Ectodermal cell (in vitro differentiated cells): ENCODE results near the gene RBL2.
"Not testable (repeated sequence)": the region's sequence is repeated elsewhere in the genome, so short reads cannot be mapped to it uniquely, and the experiment has no call there.

ENCODE experiments used
- H3K27ac ChIP-seq: 2 replicates; pipeline ENCODE4 v1.7.0; 2013; ENCODE audit warnings: mild to moderate bottlenecking, low read depth, low read length; ENCODE audit not compliant: insufficient read depth, poor library complexity, severe bottlenecking
- H3K27me3 ChIP-seq: 2 replicates; pipeline ENCODE4 v1.7.0; 2013; ENCODE audit warnings: mild to moderate bottlenecking, low read length; ENCODE audit not compliant: insufficient read depth, control insufficient read depth, poor library complexity, severe bottlenecking
- H3K36me3 ChIP-seq: one replicate; pipeline ENCODE4 v1.7.0; 2013; ENCODE audit warnings: low read length; ENCODE audit not compliant: control insufficient read depth, insufficient read depth
- H3K4me1 ChIP-seq: one replicate; pipeline ENCODE4 v1.7.0; 2013; ENCODE audit warnings: low read length; ENCODE audit not compliant: control insufficient read depth, insufficient read depth
- H3K4me3 ChIP-seq: 2 replicates; pipeline ENCODE4 v1.7.0; 2013; ENCODE audit warnings: low read depth, low read length, control low read depth; ENCODE audit not compliant: insufficient read depth
- H3K9me3 ChIP-seq: 2 replicates; pipeline ENCODE4 v1.7.0; 2013; ENCODE audit warnings: mild to moderate bottlenecking, low read length, moderate library complexity; ENCODE audit not compliant: control insufficient read depth
- WGBS, 2 experiments: methylation state at CpG; one replicate each; pipeline ENCODE4 v1.1.7; 2013; ENCODE audit warnings: missing lambda C conversion rate in 2 of 2; 5-methylcytosine and 5-hydroxymethylcytosine counted together

Gene RBL2

GRCh38 chr16:53528797-53529196, 94.5 kb downstream of the RBL2 start:
- no peaks in the 10 kb centered on the region for H3K9me3 ChIP-seq
- no peaks in the 10 kb centered on the region for H3K4me1 ChIP-seq
- no peaks in the 10 kb centered on the region for H3K27me3 ChIP-seq
- no peak overlapping the region for H3K4me3 ChIP-seq
- no peak overlapping the region for H3K27ac ChIP-seq
- H3K36me3 ChIP-seq: no peaks in the 10 kb centered on the region
- 91 to 95% methylated on average over 6 of the region's 6 CpGs for WGBS, 2 experiments

GRCh38 chr16:53529513-53529912, 95.2 kb downstream of the RBL2 start:
- no peaks in the 10 kb centered on the region for H3K9me3 ChIP-seq
- H3K4me3 ChIP-seq: no peak overlapping the region
- H3K27me3 ChIP-seq: no peaks in the 10 kb centered on the region
- no peaks in the 10 kb centered on the region for H3K36me3 ChIP-seq
- H3K27ac ChIP-seq: no peak overlapping the region
- no peaks in the 10 kb centered on the region for H3K4me1 ChIP-seq
- WGBS, 2 experiments: 95% methylated on average over 10 to 14 of the region's 14 CpGs

GRCh38 chr16:53530046-53530445, 95.8 kb downstream of the RBL2 start:
- H3K4me1 ChIP-seq: no peaks in the 10 kb centered on the region
- H3K27me3 ChIP-seq: no peaks in the 10 kb centered on the region
- no peak overlapping the region for H3K27ac ChIP-seq
- H3K4me3 ChIP-seq: no peak overlapping the region
- WGBS, 2 experiments: 89% methylated on average over 10 of the region's 10 CpGs
- H3K36me3 ChIP-seq: no peaks in the 10 kb centered on the region
- H3K9me3 ChIP-seq: no peaks in the 10 kb centered on the region

GRCh38 chr16:53530741-53531140, 96.5 kb downstream of the RBL2 start:
- Histone ChIP-seq H3K4me3 (no peak overlapping the region), H3K36me3 (no peaks in the 10 kb centered on the region), H3K4me1 (no peaks in the 10 kb centered on the region), H3K27me3 (no peaks in the 10 kb centered on the region), H3K27ac (no peak overlapping the region), H3K9me3 (no peaks in the 10 kb centered on the region)
- WGBS, 2 experiments: 79 to 81% methylated on average over 1 of the region's 1 CpG

- H3K4me1 ChIP-seq: no peaks in the 10 kb centered on the region
- 83 to 87% methylated on average over 2 of the region's 2 CpGs for whole genome bisulfite sequencing, 2 experiments
- H3K27me3 ChIP-seq: no peaks in the 10 kb centered on the region
- no peaks in the 10 kb centered on the region for H3K9me3 ChIP-seq
- H3K27ac ChIP-seq: no peak overlapping the region
- no peak overlapping the region for H3K4me3 ChIP-seq
- H3K36me3 ChIP-seq: no peaks in the 10 kb centered on the region
Measured at GRCh38 chr16:53534206-53534605, 99.9 kb downstream of the RBL2 start.

GRCh38 chr16:53537626-53538025, 103.4 kb downstream of the RBL2 start:
- H3K4me1 ChIP-seq: no peaks in the 10 kb centered on the region
- no peaks in the 10 kb centered on the region for H3K27me3 ChIP-seq
- H3K36me3 ChIP-seq: no peaks in the 10 kb centered on the region
- H3K9me3 ChIP-seq: no peaks in the 10 kb centered on the region
- no peak overlapping the region for H3K27ac ChIP-seq
- H3K4me3 ChIP-seq: no peak overlapping the region
- WGBS, 2 experiments: 89 to 98% methylated on average over 5 of the region's 5 CpGs

- not testable (repeated sequence) for H3K4me3 ChIP-seq, H3K4me1 ChIP-seq, H3K36me3 ChIP-seq, H3K27me3 ChIP-seq, H3K9me3 ChIP-seq, H3K27ac ChIP-seq
- WGBS, 2 experiments: 94 to 97% methylated on average over 26 to 27 of the region's 27 CpGs
Measured at GRCh38 chr16:53539346-53539745, 105.1 kb downstream of the RBL2 start.

GRCh38 chr16:53539759-53540718, 105.8 kb downstream of the RBL2 start:
- H3K4me3 ChIP-seq, H3K9me3 ChIP-seq, H3K36me3 ChIP-seq, H3K27me3 ChIP-seq, H3K4me1 ChIP-seq, H3K27ac ChIP-seq: not testable (repeated sequence)
- 79 to 85% methylated on average over 9 to 10 of the region's 13 CpGs for WGBS, 2 experiments
